ENCODE data around the gene LPCAT4.
"Not testable (repeated sequence)": the region's sequence is repeated elsewhere in the genome, so short reads cannot be mapped to it uniquely, and the experiment has no call there.

The LPCAT4 gene

DNA sequence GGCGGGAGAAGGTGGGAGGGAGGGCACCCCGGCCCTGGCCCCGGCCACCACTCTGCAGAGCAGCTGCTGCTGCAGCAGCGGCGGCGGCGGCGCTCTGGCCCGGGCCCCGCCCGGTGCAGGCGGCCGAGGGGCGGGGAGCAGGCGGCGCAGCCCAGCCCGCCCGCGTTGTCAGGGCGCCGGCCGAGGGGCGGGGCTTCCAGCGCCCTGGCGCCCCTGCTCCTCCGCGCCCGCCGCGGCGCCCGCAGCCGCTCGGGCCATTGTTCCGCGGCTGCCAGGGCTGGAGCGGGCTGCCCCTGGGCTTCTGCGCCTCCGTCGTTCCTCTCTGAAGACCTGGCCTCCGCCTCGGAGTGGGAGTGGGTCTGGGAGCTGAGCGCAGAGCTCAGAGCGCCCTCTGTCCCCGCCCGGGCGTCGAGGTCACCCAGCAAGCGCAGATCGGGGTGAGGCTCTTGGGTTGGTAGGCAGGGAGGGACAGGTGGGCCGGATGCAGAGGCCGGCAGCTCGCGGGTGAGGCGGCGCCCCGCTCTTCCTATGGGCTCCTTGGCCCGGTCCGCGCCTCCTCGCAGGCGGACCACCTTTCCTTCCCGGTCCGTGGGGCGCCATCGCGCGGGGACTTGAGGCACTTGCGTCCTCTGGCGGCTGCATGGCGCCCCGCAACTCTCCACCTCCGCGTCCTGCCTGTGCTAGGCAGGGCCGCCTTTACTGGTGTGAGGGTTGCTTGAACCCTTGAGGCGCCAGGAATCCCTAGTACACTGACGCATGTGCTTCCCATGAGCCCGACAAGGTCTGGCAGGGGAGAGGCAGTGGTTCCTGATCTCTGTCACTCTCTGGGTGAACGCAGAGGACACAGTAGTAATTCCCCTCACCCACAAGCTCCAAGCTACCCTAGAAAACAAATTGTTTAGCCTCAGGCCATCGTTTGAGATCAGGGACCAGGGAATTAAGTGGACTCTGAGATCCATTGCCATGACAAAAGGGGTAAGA is at the start of gene LPCAT4:
LPCAT4 (minus strand) TSS at position 96 of the 981 bp plus-strand sequence. CDS start 96 bp downstream, outside the sequence.
- ATAC-seq, result peak; percentile 85 to 92

GRCh38 chr15:34409511-34409910 is 42.5 kb upstream of the LPCAT4 start:
- ATAC-seq, result not testable (repeated sequence)

- ATAC-seq, result peak in 1 of 2 donors; percentile 43
Measured at GRCh38 chr15:34408973-34409372, 42.0 kb upstream of the LPCAT4 start.

DNA sequence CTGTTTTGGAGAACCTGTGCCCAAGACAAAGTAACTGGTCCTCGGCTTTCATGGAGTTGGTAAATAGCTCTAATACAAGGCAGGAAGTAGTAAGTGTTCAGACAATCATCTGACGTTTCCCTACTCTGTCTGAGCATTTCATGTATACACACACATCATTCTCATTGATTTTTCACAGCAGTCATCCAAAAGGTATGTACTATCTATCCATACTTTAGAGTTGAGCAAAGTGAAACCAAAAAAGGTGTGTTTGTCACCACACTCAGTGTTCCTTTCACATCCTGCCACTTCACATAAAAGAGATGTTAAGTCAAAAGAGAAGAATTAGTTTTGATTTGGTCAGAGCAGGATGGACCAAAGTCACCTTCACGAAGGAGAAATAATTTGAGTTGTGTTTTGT is 36.9 kb upstream of the LPCAT4 start:
- ATAC-seq, result peak; percentile 61 to 67

- ATAC-seq, result peak; percentile 83 to 85
Measured at GRCh38 chr15:34403160-34403598, 36.2 kb upstream of the LPCAT4 start.

- ATAC-seq, result peak; percentile 82 to 87
Measured at GRCh38 chr15:34397637-34398259, 30.8 kb upstream of the LPCAT4 start.

- not testable (repeated sequence) for ATAC-seq
Measured at GRCh38 chr15:34392981-34393380, 26.0 kb upstream of the LPCAT4 start.

GRCh38 chr15:34389594-34390086 is 22.6 kb upstream of the LPCAT4 start:
- not testable (repeated sequence) for ATAC-seq

- not testable (repeated sequence) for ATAC-seq
Measured at GRCh38 chr15:34381829-34382521, 15.0 kb upstream of the LPCAT4 start.

- ATAC-seq, result not testable (repeated sequence)
Measured at GRCh38 chr15:34380491-34380890, 13.5 kb upstream of the LPCAT4 start.

DNA sequence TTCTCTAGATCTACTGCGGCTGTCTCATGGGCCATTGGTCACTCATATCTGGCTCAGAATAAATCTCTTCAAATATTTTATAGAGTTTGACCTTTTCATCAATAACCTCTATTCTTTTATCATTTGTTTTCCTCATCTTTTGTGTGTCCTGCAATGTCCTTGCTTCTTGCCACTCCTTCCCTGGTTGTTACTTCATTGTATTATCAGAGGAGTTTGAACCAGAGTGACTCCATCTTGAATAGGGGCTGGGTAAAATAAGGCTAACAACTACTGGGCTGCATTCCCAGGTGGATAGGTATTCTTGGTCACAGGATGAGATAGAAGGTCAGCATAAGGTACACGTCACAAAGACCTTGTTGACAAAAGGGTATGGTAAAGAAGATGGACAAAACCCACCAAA is 9.9 kb upstream of the LPCAT4 start:
- no peak for ATAC-seq

- not testable (repeated sequence) for ATAC-seq
Measured at GRCh38 chr15:34375541-34375940, 8.5 kb upstream of the LPCAT4 start.

GRCh38 chr15:34374816-34375215 is 7.8 kb upstream of the LPCAT4 start:
- no peak for ATAC-seq

DNA sequence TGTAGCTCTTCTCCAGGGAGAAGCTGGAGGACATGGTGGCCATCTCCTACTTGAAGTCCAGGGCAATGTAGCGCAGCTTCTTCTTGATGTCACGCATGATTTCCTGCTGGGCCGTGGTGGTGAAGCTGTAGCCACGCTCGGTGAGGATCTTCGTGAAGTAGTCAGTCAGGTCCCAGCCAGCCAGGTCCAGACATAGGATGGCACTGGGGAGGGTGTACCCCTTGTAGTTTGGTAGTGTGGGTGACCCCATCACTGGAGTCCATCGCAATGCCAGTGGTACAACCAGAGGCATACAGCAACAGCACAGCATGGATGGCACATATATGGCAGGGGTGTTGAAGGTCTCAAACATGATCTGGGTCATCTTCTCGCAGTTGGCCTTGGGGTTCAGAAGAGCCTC is 7.0 kb upstream of the LPCAT4 start:
- no peak for ATAC-seq

- no peak for ATAC-seq
Measured at GRCh38 chr15:34370643-34371042, 3.6 kb upstream of the LPCAT4 start.

DNA sequence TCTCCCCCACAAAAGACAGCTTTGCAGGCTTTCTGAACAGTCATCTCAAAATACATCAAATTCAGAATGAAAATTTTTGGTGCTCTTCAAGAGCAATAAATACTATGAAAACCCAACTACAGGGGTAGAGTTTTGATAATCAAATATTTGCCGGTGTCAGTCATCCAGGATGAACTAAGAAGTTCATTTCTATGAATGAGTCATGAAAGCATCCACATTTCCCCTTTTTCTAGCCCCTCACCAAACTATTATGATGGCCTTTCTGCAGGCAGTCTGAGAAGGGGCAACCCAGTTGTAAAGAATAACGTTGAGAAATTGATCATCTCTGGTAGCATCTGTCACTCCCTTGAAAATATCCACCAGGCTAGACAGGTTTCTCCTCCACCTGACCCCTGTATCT is 3.1 kb upstream of the LPCAT4 start:
- ATAC-seq, result no peak

DNA sequence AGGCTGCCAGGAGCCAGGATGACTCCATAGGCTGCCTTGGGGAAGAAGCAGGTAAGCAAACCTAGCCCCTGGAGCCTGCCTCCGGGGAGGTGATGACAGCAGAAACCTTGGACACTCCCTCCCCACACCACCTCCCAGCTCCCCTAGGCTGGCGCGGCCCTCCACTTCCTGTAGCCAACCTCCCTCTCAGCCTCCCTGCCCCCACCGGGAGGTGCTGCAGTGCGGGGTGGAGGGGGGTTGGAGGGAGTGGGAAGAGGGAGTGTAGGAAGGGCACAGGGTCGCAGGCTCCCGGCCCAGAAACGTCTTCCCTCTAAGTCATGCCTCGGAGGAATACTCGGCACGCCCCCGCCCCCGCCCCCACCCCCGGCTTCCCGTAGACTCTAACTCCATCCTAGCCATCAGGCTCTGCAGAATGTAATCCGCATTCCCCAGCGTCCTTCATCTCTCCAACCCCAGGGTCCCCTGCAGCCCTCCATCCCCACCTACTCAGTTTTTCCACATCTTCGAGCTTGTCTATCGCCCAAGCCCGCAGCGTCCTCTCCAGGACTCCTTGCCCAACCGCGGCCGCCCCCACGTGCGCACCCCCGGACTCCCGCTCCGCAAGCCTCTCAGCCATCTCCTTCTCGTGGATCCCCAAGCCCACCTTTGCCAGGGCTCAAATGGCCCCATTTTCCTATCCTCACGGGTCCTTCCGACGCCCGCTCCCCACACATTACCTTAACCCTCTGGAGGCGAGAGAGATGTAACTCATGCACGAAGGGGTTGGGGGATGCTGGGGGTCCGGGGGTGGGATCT is 528 bp downstream of the LPCAT4 start:
- no peak for ATAC-seq

DNA sequence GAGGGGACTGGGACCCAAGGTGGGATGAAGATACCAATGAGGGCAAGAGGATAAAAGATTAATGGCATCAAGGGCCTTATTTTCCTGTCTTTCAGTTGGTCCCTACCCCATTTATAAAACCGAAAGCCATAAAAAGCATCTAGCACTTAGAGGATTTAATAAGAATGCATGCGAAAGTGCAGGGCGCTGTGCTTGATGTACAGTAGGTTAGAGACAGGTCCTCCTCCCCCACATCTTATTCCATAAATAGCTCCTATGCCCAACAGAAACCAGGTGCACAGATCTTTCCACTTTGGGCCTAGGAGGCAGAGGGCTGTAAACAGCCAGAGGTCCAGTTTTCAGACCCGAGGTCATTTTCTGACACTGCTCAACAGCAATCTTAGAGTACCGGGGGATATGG is 1.2 kb downstream of the LPCAT4 start:
- ATAC-seq, result no peak

DNA sequence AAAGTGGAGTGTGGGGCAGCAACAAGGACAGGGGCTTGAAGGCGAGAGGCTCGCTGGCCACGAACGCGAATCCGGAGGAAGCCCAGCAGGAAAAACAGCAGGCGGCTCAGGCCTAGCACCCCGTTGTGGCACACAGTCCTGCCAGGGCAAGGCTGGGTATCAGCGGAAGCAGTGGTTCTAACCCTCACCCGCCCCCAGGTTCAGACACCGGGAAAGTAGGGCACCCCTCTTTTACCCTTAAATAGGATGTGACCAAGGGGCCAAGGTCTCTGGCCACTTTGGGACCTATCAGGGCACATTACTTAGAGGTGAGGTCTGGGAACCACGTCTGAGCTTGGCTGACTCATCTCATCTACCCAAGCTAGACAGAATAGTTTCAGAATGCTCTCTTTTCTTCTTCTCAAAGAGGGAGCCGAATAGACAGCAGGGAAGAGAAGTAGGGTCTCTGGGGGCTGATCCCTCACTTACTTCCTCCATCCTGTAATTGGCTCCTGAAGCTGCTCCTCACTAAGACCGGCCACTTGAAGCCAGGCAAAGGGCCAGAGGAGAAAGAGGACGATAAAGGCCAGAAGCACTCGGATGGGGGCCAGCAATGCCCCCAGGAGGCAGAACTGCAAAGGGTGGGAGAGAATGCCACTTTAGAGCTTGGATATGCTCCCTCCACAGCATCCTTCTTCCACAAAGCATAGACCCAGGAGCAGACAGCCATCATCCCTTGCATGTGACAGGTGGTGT is 1.7 kb downstream of the LPCAT4 start:
- no peak for ATAC-seq

- no peak for ATAC-seq
Measured at GRCh38 chr15:34364041-34364440, 3.0 kb downstream of the LPCAT4 start.

GRCh38 chr15:34362047-34362773 is 4.8 kb downstream of the LPCAT4 start:
- ATAC-seq, result no peak
